OCI-LY7 (cell line): Measurements from ENCODE around the gene SLC25A30. TPM values are rescaled to one million over a fixed set of nuclear protein-coding genes. Genes with fewer than 3 reads are reported as not detected.
A peak's percentile ranks its signal among the peaks of the same experiment; 100 is the strongest.

Source experiments
- BruUV-seq: library from RNA; stranded (reverse); fragments of 400-500 nt; replicated peaks from 2 replicates; lab custom pipeline; 2021; lab: Mats Ljungman, UMichigan
- CTCF ChIA-PET: fragments of 300-600 bp; sonication (Branson Sonifier 250); formaldehyde crosslinking; loops from one replicate; lab custom pipeline; 2022; ENCODE audit warnings: antibody characterized with exemption; ENCODE audit not compliant: unreplicated experiment; lab: Charles Lee
- POLR2A ChIA-PET: fragments of 300-600 bp; sonication (Branson Sonifier 250); formaldehyde crosslinking; loops from one replicate; lab custom pipeline; 2022; ENCODE audit warnings: antibody characterized with exemption; lab: Charles Lee
- DNase-seq: peaks from one replicate; pipeline ENCODE4 v3.0.0-alpha.2; 2015; ENCODE audit warnings: low spot score
- H2AFZ ChIP-seq: fragments of 200-600 bp; sonication (generic), shearing (Covaris generic); 2 replicates; pipeline ENCODE4 v1.6.1; 2014; ENCODE audit warnings: mild to moderate bottlenecking, antibody characterized with exemption, low read length, moderate library complexity
- H3K27ac ChIP-seq: fragments of 200-600 bp; sonication (generic); 2 replicates; pipeline ENCODE4 v1.5.1; 2014; ENCODE audit warnings: mixed run types, low read depth, mild to moderate bottlenecking, moderate library complexity, low read length, inconsistent platforms; ENCODE audit not compliant: poor library complexity, severe bottlenecking
- H3K36me3 ChIP-seq: fragments of 200-600 bp; sonication (generic); 2 replicates; pipeline ENCODE4 v1.6.1; 2014; ENCODE audit warnings: mild to moderate bottlenecking, antibody characterized with exemption, low read length, moderate library complexity, mixed read lengths; ENCODE audit not compliant: insufficient read depth
- H3K4me1 ChIP-seq: fragments of 200-600 bp; sonication (generic); 2 replicates; pipeline ENCODE4 v1.5.1; 2014; ENCODE audit warnings: mild to moderate bottlenecking, low read length; ENCODE audit not compliant: insufficient read depth, poor library complexity, severe bottlenecking
- H3K4me2 ChIP-seq: fragments of 200-600 bp; sonication (generic); 2 replicates; pipeline ENCODE4 v1.6.1; 2014; ENCODE audit warnings: mild to moderate bottlenecking, low read length
- H3K4me3 ChIP-seq: fragments of 200-600 bp; sonication (generic); 2 replicates; pipeline ENCODE4 v1.5.1; 2014; ENCODE audit warnings: mild to moderate bottlenecking, low read depth, low read length; ENCODE audit not compliant: poor library complexity, severe bottlenecking
- H3K79me2 ChIP-seq: fragments of 200-600 bp; sonication (generic); 2 replicates; pipeline ENCODE4 v1.6.1; 2016; ENCODE audit warnings: low read depth, mild to moderate bottlenecking, low read length, moderate library complexity, mixed read lengths; ENCODE audit not compliant: insufficient read depth
- H3K9me2 ChIP-seq: fragments of 200-600 bp; sonication (generic); 2 replicates; pipeline ENCODE4 v1.6.1; 2016; ENCODE audit warnings: mild to moderate bottlenecking, low read length, mixed read lengths; ENCODE audit not compliant: insufficient read depth
- H3K9me3 ChIP-seq: fragments of 200-600 bp; sonication (generic); 2 replicates; pipeline ENCODE4 v1.6.1; 2014; ENCODE audit warnings: mild to moderate bottlenecking, mixed run types, low read length, mixed read lengths
- H4K20me1 ChIP-seq: fragments of 200-600 bp; sonication (generic); 2 replicates; pipeline ENCODE4 v1.6.1; 2014; ENCODE audit warnings: mild to moderate bottlenecking, antibody characterized with exemption, low read length, moderate library complexity, mixed read lengths; ENCODE audit not compliant: insufficient read depth
- CTCF ChIP-seq: fragments of 200-600 bp; sonication (generic); conservative IDR thresholded peaks from 2 replicates; pipeline ENCODE4 v1.5.1; 2014; ENCODE audit warnings: mild to moderate bottlenecking, antibody characterized with exemption, low read length, moderate library complexity, mixed read lengths
- EZH2phosphoT487 ChIP-seq: fragments of 200-600 bp; sonication (generic); IDR thresholded peaks from 2 replicates; pipeline ENCODE4 v1.6.1; 2018; ENCODE audit warnings: low read depth, borderline replicate concordance, mild to moderate bottlenecking, mixed run types, antibody characterized with exemption, low read length, moderate library complexity, mixed read lengths
- intact Hi-C: fragments of 100-400 bp; cut with micrococcal nuclease; formaldehyde crosslinking; loops from one replicate; pipeline ENCODE4 v1.10.0; 2022; ENCODE audit not compliant: unreplicated experiment
- total RNA-seq, 2 experiments: library from RNA; depleted of rRNA in 1 of 2; stranded (reverse); fragments of >200 nt in 1 of 2; shearing (Covaris generic) in 1 of 2; gene quantifications; 2 replicates each; pipeline ENCODE4 v1.2.3, GENCODE V29; 2014 to 2022

Gene SLC25A30
- total RNA-seq, 2 experiments from 2014 or later, result 0.78 to 1.5 TPM

- no peak for DNase-seq
These were observed 19.3 kb downstream of the SLC25A30 start for GRCh38 chr13:45398877-45399276.

GRCh38 chr13:45396533-45397095 is 21.6 kb downstream of the SLC25A30 start:
- H3K9me3 ChIP-seq, result no peaks in the 10 kb centered on the region
- intact Hi-C loops, result no loop called here
- TF ChIP-seq EZH2phosphoT487 (no peak), CTCF (no peak)
- H3K4me3 ChIP-seq, result no peak overlapping the region
- H3K36me3 ChIP-seq, result no peaks in the 10 kb centered on the region
- no peak overlapping the region for H3K4me2 ChIP-seq
- no TSS peak for BruUV-seq
- H2AFZ ChIP-seq, result no peak overlapping the region
- no peak for DNase-seq
- H3K79me2 ChIP-seq, result no peaks in the 10 kb centered on the region
- H3K9me2 ChIP-seq, result no peaks in the 10 kb centered on the region
- H3K4me1 ChIP-seq, result no peaks in the 10 kb centered on the region
- ChIA-PET POLR2A (no interaction called here), CTCF (no interaction called here)
- no peak overlapping the region for H3K27ac ChIP-seq
- no peaks in the 10 kb centered on the region for H4K20me1 ChIP-seq

More at GRCh38 chr13:45398877-45399276, 19.3 kb downstream of the SLC25A30 start:
- intact Hi-C loops, result no loop called here
- Histone ChIP-seq H3K9me2 (no peaks in the 10 kb centered on the region), H3K36me3 (no peaks in the 10 kb centered on the region), H3K79me2 (no peaks in the 10 kb centered on the region), H3K9me3 (no peaks in the 10 kb centered on the region), H3K4me2 (no peak overlapping the region), H3K4me1 (no peaks in the 10 kb centered on the region), H3K27ac (no peak overlapping the region), H4K20me1 (no peaks in the 10 kb centered on the region), H3K4me3 (no peak overlapping the region), H2AFZ (no peak overlapping the region)
- ChIA-PET CTCF (no interaction called here), POLR2A (interaction anchor here (0.6 kb wide), 1 partner anchor 1320 kb away, joined by 3 read pairs; no protein-coding TSS in a partner anchor)
- TF ChIP-seq CTCF, result no peak
- no peak for TF ChIP-seq EZH2phosphoT487
- BruUV-seq, result no TSS peak

- Histone ChIP-seq H3K4me1 (no peaks in the 10 kb centered on the region), H3K4me3 (no peak overlapping the region), H3K9me2 (no peaks in the 10 kb centered on the region), H3K36me3 (no peaks in the 10 kb centered on the region), H4K20me1 (no peaks in the 10 kb centered on the region), H3K79me2 (no peaks in the 10 kb centered on the region), H2AFZ (no peak overlapping the region), H3K27ac (no peak overlapping the region), H3K4me2 (no peak overlapping the region), H3K9me3 (no peaks in the 10 kb centered on the region)
- TF ChIP-seq CTCF (peak; percentile 75), EZH2phosphoT487 (no peak)
- intact Hi-C loops, result loop anchor here (5.0 kb wide), 2 partner anchors 57 to 347 kb away; no protein-coding TSS in a partner anchor
- BruUV-seq, result no TSS peak
- POLR2A ChIA-PET, result interaction anchor here (0.6 kb wide), 1 partner anchor 780 kb away, joined by 3 read pairs; no protein-coding TSS in a partner anchor
- peak; percentile 54 for DNase-seq
- CTCF ChIA-PET, result interaction anchor here (1.1 kb wide), 1 partner anchor 9 kb away, joined by 3 read pairs; no protein-coding TSS in a partner anchor
These were observed 24.1 kb downstream of the SLC25A30 start for GRCh38 chr13:45393941-45394570.
